ENCODE data around the gene SPAG4. TPM values are rescaled to one million over a fixed set of nuclear protein-coding genes. Genes with fewer than 3 reads are reported as not detected.
A peak's percentile ranks its signal among the peaks of the same experiment; 100 is the strongest.

Gene SPAG4
- total and polyA plus RNA-seq, 7 donors: 0.49 to 2.1 (median 1.1) TPM

DNA sequence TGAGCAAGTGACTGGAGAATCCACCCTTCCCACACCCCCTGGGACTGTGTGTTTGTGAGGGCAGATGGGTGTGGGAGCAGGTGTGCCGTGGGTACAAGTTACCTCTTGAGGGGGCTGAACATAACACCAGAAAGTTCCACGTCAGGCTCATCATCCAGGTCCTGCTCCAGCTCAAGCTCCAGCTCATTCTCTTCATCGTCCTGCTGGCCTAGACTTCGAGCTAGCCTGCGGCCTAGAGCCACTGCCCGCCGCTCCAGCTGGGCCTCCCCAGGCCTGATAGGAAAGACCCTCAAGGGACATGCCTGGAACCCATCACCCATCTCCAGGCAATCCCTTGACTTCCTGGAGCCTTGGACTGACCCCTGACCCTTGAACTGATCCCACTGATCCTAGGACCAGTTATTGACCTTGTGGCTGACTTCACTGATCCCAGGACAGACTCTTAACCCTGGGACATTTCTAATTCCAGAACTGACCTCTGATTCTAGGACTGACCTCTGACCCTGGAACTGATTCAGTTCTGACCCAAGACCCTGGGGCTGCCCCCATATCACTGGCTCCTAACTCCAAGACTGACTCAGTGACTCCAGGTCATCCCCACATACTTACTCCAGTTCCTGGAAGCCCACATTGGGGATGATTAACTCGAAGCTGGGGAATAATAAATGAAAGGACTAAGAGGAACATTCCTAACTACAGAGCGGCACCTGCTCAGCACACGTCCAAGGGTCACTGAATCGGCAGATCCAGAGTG lies 11.8 kb upstream of the SPAG4 start:
- Histone ChIP-seq H3K27me3 (ENCODE audit: insufficient read depth in 3 of 3, low read length in 2 of 3) (peaks cover 0 to 11% (median 0%) of the 10 kb centered on the region in 3 donors), H3K4me3 (no peak overlapping the region), H3K9me3 (no peaks in the 10 kb centered on the region), H3K4me1 (peaks cover 11% of the 10 kb centered on the region), H3K27ac (no peak overlapping the region), H3K36me3 (ENCODE audit: insufficient read depth in 1 of 2, low read depth in 1 of 2) (no peaks in the 10 kb centered on the region)
- intact Hi-C loops (cut with DNase I): loop anchor here (5.0 to 10.0 kb wide), 2 partner anchors 91 to 283 kb away; partner anchors contain the start of genes NFS1 (in 1 of the 2) and ROMO1 (in 1 of the 2)
- DNase-seq (peak in 1 of 2 donors; percentile 33), ATAC-seq (no peak)
- WGBS, 3 donors: 88 to 92% (median 90%) methylated on average over 11 of the region's 11 CpGs
- TF ChIP-seq, protein P1, sequence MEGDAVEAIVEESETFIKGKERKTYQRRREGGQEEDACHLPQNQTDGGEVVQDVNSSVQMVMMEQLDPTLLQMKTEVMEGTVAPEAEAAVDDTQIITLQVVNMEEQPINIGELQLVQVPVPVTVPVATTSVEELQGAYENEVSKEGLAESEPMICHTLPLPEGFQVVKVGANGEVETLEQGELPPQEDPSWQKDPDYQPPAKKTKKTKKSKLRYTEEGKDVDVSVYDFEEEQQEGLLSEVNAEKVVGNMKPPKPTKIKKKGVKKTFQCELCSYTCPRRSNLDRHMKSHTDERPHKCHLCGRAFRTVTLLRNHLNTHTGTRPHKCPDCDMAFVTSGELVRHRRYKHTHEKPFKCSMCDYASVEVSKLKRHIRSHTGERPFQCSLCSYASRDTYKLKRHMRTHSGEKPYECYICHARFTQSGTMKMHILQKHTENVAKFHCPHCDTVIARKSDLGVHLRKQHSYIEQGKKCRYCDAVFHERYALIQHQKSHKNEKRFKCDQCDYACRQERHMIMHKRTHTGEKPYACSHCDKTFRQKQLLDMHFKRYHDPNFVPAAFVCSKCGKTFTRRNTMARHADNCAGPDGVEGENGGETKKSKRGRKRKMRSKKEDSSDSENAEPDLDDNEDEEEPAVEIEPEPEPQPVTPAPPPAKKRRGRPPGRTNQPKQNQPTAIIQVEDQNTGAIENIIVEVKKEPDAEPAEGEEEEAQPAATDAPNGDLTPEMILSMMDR (IDR thresholded peaks at IDR 0.05): no peak

DNA sequence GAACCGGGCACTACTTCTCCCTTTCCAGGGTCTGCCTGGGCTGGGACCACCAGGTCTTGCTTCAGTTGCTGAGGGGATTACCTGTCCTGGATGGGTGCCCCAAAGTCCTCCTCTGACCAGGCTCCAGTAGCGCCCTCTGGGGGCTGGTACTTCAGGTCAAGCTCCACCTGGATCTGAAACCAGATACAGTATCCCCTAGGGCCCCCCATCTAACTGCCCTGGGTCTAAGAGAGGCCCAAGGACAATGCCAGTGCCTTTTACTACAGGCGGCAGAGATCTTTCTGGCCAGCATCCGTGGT lies 11.2 kb upstream of the SPAG4 start:
- no peak overlapping the region for H3K27ac ChIP-seq
- H3K4me3 ChIP-seq: no peak overlapping the region
- DNase-seq (peak in 1 of 2 donors; percentile 33), ATAC-seq (no peak)
- 50 to 56% (median 54%) methylated on average over 4 of the region's 4 CpGs for WGBS, 3 donors
- no peaks in the 10 kb centered on the region for H3K9me3 ChIP-seq
- H3K36me3 ChIP-seq (ENCODE audit: insufficient read depth in 1 of 2, low read depth in 1 of 2): no peaks in the 10 kb centered on the region
- peaks cover 0 to 9% (median 0%) of the 10 kb centered on the region in 3 donors for H3K27me3 ChIP-seq (ENCODE audit: insufficient read depth in 3 of 3, low read length in 2 of 3)
- TF ChIP-seq, protein P1 (IDR thresholded peaks at IDR 0.05): no peak
- peaks cover 11% of the 10 kb centered on the region for H3K4me1 ChIP-seq
- intact Hi-C loops (cut with DNase I): loop anchor here (5.0 to 10.0 kb wide), 2 partner anchors 90 to 283 kb away; partner anchors contain the start of genes NFS1 (in 1 of the 2) and ROMO1 (in 1 of the 2)

DNA sequence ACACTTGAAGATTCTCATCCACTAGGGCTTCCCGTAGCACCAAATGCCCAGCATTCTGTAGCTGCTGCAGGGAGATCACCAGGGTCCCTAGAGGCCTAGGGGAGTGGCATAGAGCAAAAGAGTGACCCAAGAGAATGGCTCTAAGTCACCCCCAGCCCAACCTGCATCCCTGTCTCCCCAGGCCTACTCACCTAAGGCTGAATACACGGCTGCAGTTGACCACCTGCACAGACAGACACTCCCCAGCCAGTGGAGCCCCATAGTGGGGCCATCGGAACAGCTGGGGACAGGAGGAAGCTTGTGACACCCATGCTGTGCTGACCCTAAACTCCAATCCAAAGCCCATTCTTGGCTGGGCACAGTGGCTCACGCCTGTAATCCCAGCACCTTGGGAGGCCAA lies 9.5 kb upstream of the SPAG4 start:
- Histone ChIP-seq H3K36me3 (ENCODE audit: insufficient read depth in 1 of 2, low read depth in 1 of 2) (no peaks in the 10 kb centered on the region), H3K4me3 (no peak overlapping the region), H3K27ac (no peak overlapping the region), H3K4me1 (peaks cover 4% of the 10 kb centered on the region), H3K27me3 (ENCODE audit: insufficient read depth in 3 of 3, low read length in 2 of 3) (no peaks in the 10 kb centered on the region), H3K9me3 (no peaks in the 10 kb centered on the region)
- ATAC-seq (no peak), DNase-seq (peak in 1 of 2 donors; percentile 9)
- intact Hi-C loops (cut with DNase I): loop anchor here (1.0 to 10.0 kb wide), 2 partner anchors 37 to 89 kb away; partner anchors contain the start of genes NFS1 (in 1 of the 2) and ROMO1 (in 1 of the 2)
- TF ChIP-seq, protein P1 (IDR thresholded peaks at IDR 0.05): no peak
- 87 to 88% (median 88%) methylated on average over 4 of the region's 4 CpGs for WGBS, 3 donors

- intact Hi-C loops (cut with DNase I): loop anchor here in 1 of 2 donors (10.0 kb wide), 1 partner anchor 88 kb away; the partner anchor contains the start of genes NFS1 and ROMO1
- Histone ChIP-seq H3K4me3 (no peak overlapping the region), H3K27me3 (ENCODE audit: insufficient read depth in 3 of 3, low read length in 2 of 3) (no peaks in the 10 kb centered on the region), H3K36me3 (ENCODE audit: insufficient read depth in 1 of 2, low read depth in 1 of 2) (no peaks in the 10 kb centered on the region), H3K9me3 (no peaks in the 10 kb centered on the region), H3K27ac (no peak overlapping the region), H3K4me1 (no peaks in the 10 kb centered on the region)
- TF ChIP-seq, protein P1 (IDR thresholded peaks at IDR 0.05): no peak
- DNase-seq (peak in 1 of 2 donors; percentile 32), ATAC-seq (no peak)
- 78 to 80% (median 78%) methylated on average over 14 of the region's 14 CpGs for WGBS, 3 donors
Measured at GRCh38 chr20:35607003-35607735, 8.5 kb upstream of the SPAG4 start.

Data from psoas muscle (tissue), 8 donors.